IPS-18c (cell line): ENCODE data around the gene SLC6A19.

ENCODE experiments used
- H3K4me3 ChIP-seq: 2 replicates; pipeline ENCODE4 v1.7.0; 2013; ENCODE audit warnings: low read depth, mild to moderate bottlenecking, low read length, moderate library complexity; ENCODE audit not compliant: insufficient read depth
- H3K9me3 ChIP-seq: one replicate; pipeline ENCODE4 v1.6.1; 2013; ENCODE audit warnings: mild to moderate bottlenecking, low read length, moderate library complexity; ENCODE audit not compliant: control insufficient read depth, insufficient read depth

Gene SLC6A19

DNA sequence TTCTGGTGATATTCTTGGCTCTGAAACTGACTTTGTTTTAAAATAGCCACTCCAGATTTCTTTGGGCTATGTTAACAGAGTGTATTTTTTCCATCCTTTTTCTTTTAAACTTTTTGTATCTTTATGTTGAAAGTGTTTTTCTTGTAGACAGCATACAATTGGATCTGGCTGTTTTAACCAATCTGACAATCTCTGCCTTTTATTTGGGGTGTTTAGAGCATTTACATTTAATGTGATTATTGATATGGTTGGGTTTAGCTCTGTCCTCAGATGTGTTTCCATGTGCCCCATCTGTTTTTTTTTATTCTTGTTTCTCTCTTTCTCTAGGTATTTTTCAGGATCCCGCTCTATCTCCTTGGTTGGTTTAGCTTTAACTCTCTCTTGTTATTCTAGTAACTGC is 34.4 kb downstream of the SLC6A19 start:
- no peak overlapping the region for H3K4me3 ChIP-seq
- H3K9me3 ChIP-seq, result peaks cover 2% of the 10 kb centered on the region

DNA sequence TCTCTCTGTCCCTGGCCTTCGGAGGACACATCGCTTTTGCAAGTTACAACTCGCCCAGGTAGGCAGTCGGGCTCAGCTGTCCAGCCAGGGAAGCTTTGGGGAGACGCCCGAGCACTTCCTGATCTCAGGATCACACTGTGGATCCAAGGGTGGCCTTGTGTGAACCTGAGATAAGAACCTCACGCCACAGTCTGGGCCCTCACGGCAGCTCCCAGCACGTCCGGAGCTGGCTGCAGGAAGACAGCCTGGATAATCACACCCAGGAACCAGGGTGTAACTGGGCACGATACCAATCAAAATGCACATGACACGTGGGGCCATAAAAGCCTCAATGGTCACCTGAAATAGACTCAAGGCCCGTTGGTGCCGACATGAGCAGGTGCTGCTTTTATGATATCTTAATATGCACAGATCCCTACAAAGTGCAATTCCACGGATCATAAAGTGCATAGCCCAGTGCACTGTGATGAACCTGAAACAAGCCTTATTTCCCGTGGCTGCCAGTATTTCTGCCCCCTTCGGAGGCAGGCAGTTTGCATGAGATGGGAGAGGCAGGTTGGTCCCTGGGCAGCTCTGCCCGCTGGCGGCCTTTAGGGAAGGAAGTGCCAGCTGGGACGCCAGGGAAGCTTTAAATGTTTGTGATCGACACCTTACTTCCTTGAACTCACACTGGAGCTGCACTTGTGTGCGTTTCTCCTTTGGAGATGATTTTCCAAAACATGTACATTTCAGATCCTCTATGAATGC is 38.3 kb downstream of the SLC6A19 start:
- Histone ChIP-seq H3K9me3 (peaks cover 2% of the 10 kb centered on the region), H3K4me3 (no peak overlapping the region)

- peaks cover 2% of the 10 kb centered on the region for H3K9me3 ChIP-seq
- H3K4me3 ChIP-seq, result no peak overlapping the region
Measured at GRCh38 chr5:1240496-1241260, 39.3 kb downstream of the SLC6A19 start.

DNA sequence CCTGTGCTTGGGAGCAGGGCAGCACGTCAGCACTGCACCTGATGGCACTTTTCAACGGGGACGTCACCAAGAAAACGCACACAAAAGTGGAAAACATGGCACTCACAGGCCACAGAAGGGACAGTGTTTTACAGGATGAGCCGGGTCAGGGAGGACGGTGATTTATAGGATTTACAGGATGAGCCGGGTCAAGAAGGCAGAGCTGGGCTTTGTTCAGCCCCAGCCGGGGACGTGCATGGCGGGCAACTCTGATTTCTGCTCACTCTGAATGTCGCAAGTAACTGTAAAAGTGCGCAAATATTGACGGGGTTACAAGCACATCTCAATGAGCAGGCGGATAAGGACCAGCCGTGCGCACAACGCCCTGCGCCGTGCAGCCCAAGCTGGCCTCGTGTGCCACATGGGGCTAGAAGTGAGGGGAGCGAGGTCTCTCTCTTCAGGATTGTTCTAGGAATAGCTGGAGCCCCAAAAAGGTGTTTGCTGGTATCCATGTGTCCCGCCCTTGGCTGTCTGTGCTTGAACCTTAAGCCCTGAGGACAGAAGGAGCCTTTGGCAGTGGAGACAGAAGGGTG is 40.2 kb downstream of the SLC6A19 start:
- Histone ChIP-seq H3K4me3 (no peak overlapping the region), H3K9me3 (peaks cover under 1% of the 10 kb centered on the region)

DNA sequence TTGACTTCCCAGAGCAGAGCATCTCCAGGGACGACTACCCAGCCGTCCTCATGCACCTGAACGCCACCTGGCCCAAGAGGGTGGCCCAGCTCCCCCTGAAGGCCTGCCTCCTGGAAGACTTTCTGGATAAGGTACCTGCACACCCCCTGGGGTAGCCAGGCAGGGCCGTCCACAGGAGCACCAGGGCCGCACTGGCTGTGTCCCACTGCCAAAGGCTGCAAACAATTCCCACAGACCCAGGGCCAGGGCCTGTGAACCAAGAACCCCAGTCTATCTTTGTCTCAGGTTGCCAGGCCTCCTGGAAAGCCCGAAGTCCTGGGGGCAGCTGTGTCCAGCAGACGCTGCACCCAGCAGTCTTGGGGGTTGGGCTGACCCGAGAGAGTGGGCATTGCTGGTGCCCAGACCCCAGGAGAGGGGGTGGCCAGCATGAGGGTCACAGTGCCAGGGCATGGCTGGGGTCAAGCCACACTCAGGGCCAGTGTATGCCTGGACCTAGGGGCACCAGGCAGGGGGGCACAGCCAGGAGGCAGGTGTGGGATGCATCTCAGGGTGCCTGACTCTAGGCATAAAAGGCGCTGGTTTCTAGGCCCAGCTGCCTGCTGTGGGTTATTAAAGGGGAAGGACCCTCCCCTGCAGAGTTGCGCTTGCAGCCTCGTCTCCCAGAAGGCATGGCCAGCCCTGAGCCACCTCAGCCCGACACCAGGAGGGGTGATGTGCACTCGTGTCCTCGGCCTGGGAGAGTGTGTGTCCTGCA is 41.5 kb downstream of the SLC6A19 start:
- H3K9me3 ChIP-seq, result no peaks in the 10 kb centered on the region

GRCh38 chr5:1243487-1244130 is 42.2 kb downstream of the SLC6A19 start:
- H3K4me3 ChIP-seq, result no peak overlapping the region
- H3K9me3 ChIP-seq, result no peaks in the 10 kb centered on the region

More for the DNA sequence above, 41.5 kb downstream of the SLC6A19 start:
- no peak overlapping the region for H3K4me3 ChIP-seq

GRCh38 chr5:1244255-1244654 is 42.9 kb downstream of the SLC6A19 start:
- peaks cover 2% of the 10 kb centered on the region for H3K9me3 ChIP-seq
- H3K4me3 ChIP-seq, result no peak overlapping the region

- no peak overlapping the region for H3K4me3 ChIP-seq
- H3K9me3 ChIP-seq, result peaks cover 2% of the 10 kb centered on the region
Measured at GRCh38 chr5:1244976-1245375, 43.6 kb downstream of the SLC6A19 start.

DNA sequence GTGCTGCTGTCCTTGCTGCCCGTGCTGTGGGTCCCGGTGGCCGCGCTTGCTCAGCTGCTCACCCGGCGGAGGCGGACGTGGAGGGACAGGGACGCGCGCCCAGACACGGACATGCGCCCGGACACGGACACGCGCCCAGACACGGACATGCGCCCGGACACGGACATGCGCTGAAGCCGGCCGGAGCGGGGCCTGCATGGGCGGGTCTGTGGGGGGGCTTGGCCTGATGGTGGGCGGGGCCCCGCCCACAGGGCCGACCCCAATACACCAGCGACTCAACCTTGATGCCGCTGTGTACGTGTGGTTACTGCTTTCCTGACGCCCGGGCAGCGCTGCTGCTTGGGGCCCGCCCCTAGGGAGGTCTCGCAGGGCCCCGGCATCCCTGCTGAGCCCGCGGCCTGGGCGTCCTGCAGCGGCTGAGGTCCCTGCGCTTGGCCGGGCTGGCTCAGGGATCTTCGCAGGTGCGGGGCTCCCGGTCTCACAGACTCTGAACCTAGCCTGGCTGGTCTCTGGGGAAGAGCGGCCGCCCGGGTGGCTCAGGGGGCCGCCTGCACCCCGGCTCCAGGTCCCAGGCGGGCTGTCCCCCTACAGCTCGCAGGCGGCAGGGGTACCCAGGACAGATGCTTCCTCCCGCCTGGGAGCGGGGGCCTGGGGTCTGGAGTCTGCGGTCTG is 44.6 kb downstream of the SLC6A19 start:
- Histone ChIP-seq H3K9me3 (peaks cover 2% of the 10 kb centered on the region), H3K4me3 (no peak overlapping the region)

DNA sequence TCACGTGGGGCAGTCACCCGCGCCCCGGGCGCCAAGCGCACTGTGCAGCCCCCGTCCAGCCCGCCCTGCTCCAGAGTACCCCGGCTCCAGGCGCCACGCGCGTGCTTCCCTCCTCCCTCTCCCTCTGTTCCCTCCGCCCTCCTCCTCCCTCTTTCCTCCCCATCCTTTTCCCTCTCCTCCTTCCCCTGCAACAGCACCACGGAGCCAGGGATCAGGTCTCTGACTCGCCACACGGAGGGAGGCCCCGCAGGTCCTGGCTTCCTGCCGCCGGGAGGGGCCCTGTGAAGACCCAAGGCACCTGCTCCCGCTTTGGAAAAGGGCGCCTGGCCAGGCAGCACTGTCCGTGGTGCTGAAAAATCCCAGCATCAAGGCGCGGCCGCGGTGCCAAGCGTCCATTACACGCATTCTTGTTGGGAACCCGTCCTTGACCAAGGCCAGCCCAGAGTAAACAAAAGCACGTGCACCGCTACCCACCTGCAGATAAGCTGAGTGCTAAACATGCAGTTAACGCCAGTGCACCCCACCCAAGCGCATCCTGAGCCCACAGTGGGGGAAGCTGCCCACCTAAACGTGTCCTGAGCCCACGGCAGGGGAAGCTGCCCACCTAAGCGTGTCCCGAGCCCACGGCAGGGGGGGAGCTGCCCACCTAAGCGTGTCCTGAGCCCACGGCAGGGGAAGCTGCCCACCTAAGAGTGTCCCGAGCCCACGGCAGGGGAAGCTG is 45.5 kb downstream of the SLC6A19 start:
- H3K9me3 ChIP-seq, result peaks cover 2% of the 10 kb centered on the region
- no peak overlapping the region for H3K4me3 ChIP-seq

GRCh38 chr5:1247811-1248210 is 46.4 kb downstream of the SLC6A19 start:
- Histone ChIP-seq H3K4me3 (no peak overlapping the region), H3K9me3 (peaks cover 2% of the 10 kb centered on the region)

- Histone ChIP-seq H3K9me3 (peaks cover 2% of the 10 kb centered on the region), H3K4me3 (no peak overlapping the region)
Measured at GRCh38 chr5:1249366-1250280, 48.2 kb downstream of the SLC6A19 start.

GRCh38 chr5:1251678-1252580 is 50.5 kb downstream of the SLC6A19 start:
- peaks cover 2% of the 10 kb centered on the region for H3K9me3 ChIP-seq
- no peak overlapping the region for H3K4me3 ChIP-seq

GRCh38 chr5:1252681-1253080 is 51.3 kb downstream of the SLC6A19 start:
- Histone ChIP-seq H3K4me3 (no peak overlapping the region), H3K9me3 (peaks cover 2% of the 10 kb centered on the region)
